Measurements from ENCODE around the gene TROAP. TPM values are rescaled to one million over a fixed set of nuclear protein-coding genes. Genes with fewer than 3 reads are reported as not detected.
"Not testable (repeated sequence)": the region's sequence is repeated elsewhere in the genome, so short reads cannot be mapped to it uniquely, and the experiment has no call there.

The TROAP gene
- total RNA-seq, 2 experiments from 2014 or later, result 141 to 150 TPM

DNA sequence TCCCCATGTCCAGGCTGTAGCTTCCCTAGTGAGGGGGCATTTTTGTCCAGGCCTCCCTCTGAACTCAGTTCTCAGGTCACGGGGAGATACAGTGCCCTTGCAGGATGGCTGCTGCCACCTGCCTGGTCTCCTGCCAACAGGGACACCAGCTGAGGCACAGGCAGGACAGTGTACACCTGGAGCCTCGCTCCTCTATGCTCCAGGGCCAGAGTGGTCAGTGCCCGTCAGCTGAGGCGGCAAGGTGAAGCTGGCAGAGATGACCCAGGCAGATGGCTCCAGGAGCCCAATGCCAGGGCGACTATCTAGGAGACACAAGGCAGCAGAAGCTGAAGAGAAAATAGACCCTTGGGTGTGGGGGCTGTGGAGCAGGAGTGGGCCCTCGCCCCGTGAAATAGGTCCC, 45.6 kb upstream of the TROAP start:
- no peaks in the 10 kb centered on the region for H4K20me1 ChIP-seq (ENCODE audit: insufficient read depth, low read length)
- no TSS peak for BruUV-seq (replicated peaks)
- ChIA-PET CTCF (ENCODE audit: unreplicated experiment) (no interaction called here), POLR2A (no interaction called here)
- peaks cover 16% of the 10 kb centered on the region for H3K36me3 ChIP-seq (ENCODE audit: insufficient read depth, low read length)
- H3K4me2 ChIP-seq (ENCODE audit: low read length), result no peak overlapping the region
- no peak overlapping the region for H3K4me3 ChIP-seq (ENCODE audit: low read depth, low read length, poor library complexity, severe bottlenecking)
- no peak overlapping the region for H2AFZ ChIP-seq (ENCODE audit: low read length)
- no peaks in the 10 kb centered on the region for H3K79me2 ChIP-seq (ENCODE audit: insufficient read depth, low read depth, low read length)
- H3K9me2 ChIP-seq (ENCODE audit: insufficient read depth, low read length), result no peaks in the 10 kb centered on the region
- H3K4me1 ChIP-seq (ENCODE audit: insufficient read depth, low read length, poor library complexity, severe bottlenecking), result no peaks in the 10 kb centered on the region
- intact Hi-C loops (cut with micrococcal nuclease; ENCODE audit: unreplicated experiment), result no loop called here
- DNase-seq (ENCODE audit: low spot score), result no peak
- no peak overlapping the region for H3K27ac ChIP-seq (ENCODE audit: low read depth, low read length, poor library complexity, severe bottlenecking)
- no peaks in the 10 kb centered on the region for H3K9me3 ChIP-seq (ENCODE audit: low read length)
- no peak for TF ChIP-seq EZH2phosphoT487 (IDR thresholded peaks at IDR 0.05; ENCODE audit: borderline replicate concordance, low read depth, low read length)
- TF ChIP-seq, protein P1, sequence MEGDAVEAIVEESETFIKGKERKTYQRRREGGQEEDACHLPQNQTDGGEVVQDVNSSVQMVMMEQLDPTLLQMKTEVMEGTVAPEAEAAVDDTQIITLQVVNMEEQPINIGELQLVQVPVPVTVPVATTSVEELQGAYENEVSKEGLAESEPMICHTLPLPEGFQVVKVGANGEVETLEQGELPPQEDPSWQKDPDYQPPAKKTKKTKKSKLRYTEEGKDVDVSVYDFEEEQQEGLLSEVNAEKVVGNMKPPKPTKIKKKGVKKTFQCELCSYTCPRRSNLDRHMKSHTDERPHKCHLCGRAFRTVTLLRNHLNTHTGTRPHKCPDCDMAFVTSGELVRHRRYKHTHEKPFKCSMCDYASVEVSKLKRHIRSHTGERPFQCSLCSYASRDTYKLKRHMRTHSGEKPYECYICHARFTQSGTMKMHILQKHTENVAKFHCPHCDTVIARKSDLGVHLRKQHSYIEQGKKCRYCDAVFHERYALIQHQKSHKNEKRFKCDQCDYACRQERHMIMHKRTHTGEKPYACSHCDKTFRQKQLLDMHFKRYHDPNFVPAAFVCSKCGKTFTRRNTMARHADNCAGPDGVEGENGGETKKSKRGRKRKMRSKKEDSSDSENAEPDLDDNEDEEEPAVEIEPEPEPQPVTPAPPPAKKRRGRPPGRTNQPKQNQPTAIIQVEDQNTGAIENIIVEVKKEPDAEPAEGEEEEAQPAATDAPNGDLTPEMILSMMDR (conservative IDR thresholded peaks at IDR 0.05; ENCODE audit: low read length), result no peak

DNA sequence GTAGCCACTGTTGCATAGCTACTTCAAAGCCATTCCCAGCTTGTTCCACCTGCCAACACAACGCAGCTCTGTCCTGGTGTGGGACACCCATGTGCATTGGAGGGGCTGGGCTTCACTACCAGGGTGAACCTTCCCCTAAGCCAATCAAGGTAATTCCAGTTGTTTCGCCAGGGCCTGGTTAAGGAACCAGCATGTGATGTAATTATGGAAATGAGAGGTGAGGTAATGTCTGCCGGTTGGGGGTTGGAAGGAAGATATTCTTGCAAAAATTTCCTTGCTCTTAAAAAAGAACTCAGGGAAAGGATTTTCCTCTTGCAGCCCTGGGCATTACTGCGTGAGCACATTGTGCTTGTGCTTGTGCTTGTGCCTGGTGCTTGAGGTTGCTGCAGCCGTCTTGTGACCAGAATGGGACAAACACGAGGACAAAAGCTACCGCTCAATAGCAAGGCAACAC, 43.3 kb upstream of the TROAP start:
- no peak overlapping the region for H3K4me3 ChIP-seq (ENCODE audit: low read depth, low read length, poor library complexity, severe bottlenecking)
- no TSS peak for BruUV-seq (replicated peaks)
- intact Hi-C loops (cut with micrococcal nuclease; ENCODE audit: unreplicated experiment), result no loop called here
- POLR2A ChIA-PET, result interaction anchor here (0.5 to 1.0 kb wide), 4 partner anchors 15 to 326 kb away, joined by 3 to 8 read pairs (median 4); partner anchors contain the start of genes FAM186B and PRPH
- TF ChIP-seq, protein P1 (conservative IDR thresholded peaks at IDR 0.05; ENCODE audit: low read length), result no peak
- no peaks in the 10 kb centered on the region for H3K9me2 ChIP-seq (ENCODE audit: insufficient read depth, low read length)
- H3K36me3 ChIP-seq (ENCODE audit: insufficient read depth, low read length), result no peaks in the 10 kb centered on the region
- no peak overlapping the region for H3K4me2 ChIP-seq (ENCODE audit: low read length)
- H3K27ac ChIP-seq (ENCODE audit: low read depth, low read length, poor library complexity, severe bottlenecking), result no peak overlapping the region
- no peaks in the 10 kb centered on the region for H3K9me3 ChIP-seq (ENCODE audit: low read length)
- no peaks in the 10 kb centered on the region for H3K79me2 ChIP-seq (ENCODE audit: insufficient read depth, low read depth, low read length)
- no peaks in the 10 kb centered on the region for H4K20me1 ChIP-seq (ENCODE audit: insufficient read depth, low read length)
- CTCF ChIA-PET (ENCODE audit: unreplicated experiment), result no interaction called here
- no peak overlapping the region for H2AFZ ChIP-seq (ENCODE audit: low read length)
- no peaks in the 10 kb centered on the region for H3K4me1 ChIP-seq (ENCODE audit: insufficient read depth, low read length, poor library complexity, severe bottlenecking)
- DNase-seq (ENCODE audit: low spot score), result no peak

DNA sequence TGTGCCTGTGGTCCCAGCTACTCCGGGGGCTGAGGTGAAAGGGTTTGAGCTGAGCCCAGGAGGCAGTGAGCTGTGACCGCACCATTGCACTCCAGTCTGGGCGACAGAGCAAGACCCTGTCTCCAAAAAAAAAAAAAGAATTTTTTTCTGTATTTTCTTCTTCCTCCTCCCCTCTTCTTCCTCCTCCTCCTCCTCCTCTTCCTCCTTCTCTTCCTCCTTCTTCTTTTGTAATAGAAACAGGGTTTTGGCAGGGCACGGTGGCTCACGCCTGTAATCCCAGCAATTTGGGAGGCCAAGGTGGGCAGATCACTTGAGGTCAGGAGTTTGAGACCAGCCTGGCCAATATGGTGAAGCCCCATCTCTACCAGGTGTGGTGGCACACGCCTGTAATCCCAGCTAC, 42.5 kb upstream of the TROAP start:
- H3K79me2 ChIP-seq (ENCODE audit: insufficient read depth, low read depth, low read length); H4K20me1 ChIP-seq (ENCODE audit: insufficient read depth, low read length); H3K36me3 ChIP-seq (ENCODE audit: insufficient read depth, low read length); intact Hi-C loops (cut with micrococcal nuclease; ENCODE audit: unreplicated experiment); H3K4me3 ChIP-seq (ENCODE audit: low read depth, low read length, poor library complexity, severe bottlenecking); H2AFZ ChIP-seq (ENCODE audit: low read length); DNase-seq (ENCODE audit: low spot score); H3K27ac ChIP-seq (ENCODE audit: low read depth, low read length, poor library complexity, severe bottlenecking); H3K4me2 ChIP-seq (ENCODE audit: low read length); BruUV-seq (replicated peaks); CTCF ChIA-PET (ENCODE audit: unreplicated experiment); H3K4me1 ChIP-seq (ENCODE audit: insufficient read depth, low read length, poor library complexity, severe bottlenecking); H3K9me3 ChIP-seq (ENCODE audit: low read length); H3K9me2 ChIP-seq (ENCODE audit: insufficient read depth, low read length): not testable (repeated sequence)
- POLR2A ChIA-PET, result interaction anchor here (0.5 to 0.6 kb wide), 2 partner anchors 32 to 65 kb away, joined by 3 to 8 read pairs; no protein-coding TSS in a partner anchor

All from OCI-LY7 (cell line).